Right cardiac atrium (tissue), 5 donors: ENCODE measurements around the gene TDRD9. TPM values are rescaled to one million over a fixed set of nuclear protein-coding genes. Genes with fewer than 3 reads are reported as not detected.
A peak's percentile ranks its signal among the peaks of the same experiment; 100 is the strongest.

ENCODE experiments used
- ATAC-seq, 2 donors: fragments of 200-7000 bp; cut with Tn5 transposase; one replicate each; pipeline versions ENCODE4 v1.8.0 to v1.9.1; 2020; ENCODE audit warnings: moderate library complexity in 2 of 2, mild to moderate bottlenecking in 1 of 2
- DNase-seq, 3 donors: peaks; one replicate each; pipeline ENCODE4 v3.0.0-alpha.2; 2020
- H3K27ac ChIP-seq: one replicate; pipeline ENCODE4 v1.5.1; 2013; ENCODE audit warnings: mild to moderate bottlenecking, low read length, control low read depth, moderate library complexity
- H3K27me3 ChIP-seq: one replicate; pipeline ENCODE4 v1.6.1; 2013; ENCODE audit not compliant: control insufficient read depth, insufficient read depth
- H3K4me1 ChIP-seq: one replicate; pipeline ENCODE4 v1.6.1; 2013; ENCODE audit warnings: low read length; ENCODE audit not compliant: control insufficient read depth, insufficient read depth
- H3K4me3 ChIP-seq: one replicate; pipeline ENCODE4 v1.5.1; 2013; ENCODE audit warnings: low read length, control low read depth
- H3K9me3 ChIP-seq: one replicate; pipeline ENCODE4 v1.6.1; 2013; ENCODE audit warnings: low read length; ENCODE audit not compliant: control insufficient read depth
- WGBS: extraction: QIAGEN DNeasy Blood & Tissue Kit; methylation state at CpG from one replicate; pipeline ENCODE4 v1.1.7; 2013; 5-methylcytosine and 5-hydroxymethylcytosine counted together
- intact Hi-C, 4 donors: fragments of 100-400 bp; cut with DNase I; formaldehyde crosslinking; loops; one replicate each; pipeline versions ENCODE4 v1.11.0 to v1.14.0; 2022 to 2023
- polyA plus RNA-seq: library from polyadenylated mRNA; stranded (reverse); fragments of 200-250 nt; gene quantifications from one replicate; pipeline ENCODE4 v1.2.3, GENCODE V29; 2013
- total RNA-seq, 4 donors: library from RNA; stranded (reverse); fragmentation: NEBNext Ultra II Directional; extraction: Animal tissue kit (Norgen Biotek cat#: 25700); gene quantifications; one replicate each; pipeline ENCODE4 v1.2.1, GENCODE V29; 2021
- donor health status: healthy with polysubstance abuse.
- donor health status: DM: no; HTN: yes; CAD: no.
- donor health status: DM: no; HTN: no; CAD: no.
- donor health status: DM: no; HTN: yes; CAD: no; lungs with severe emphysema.
- donor health status: DM: yes; HTN: yes; CAD: no.

TDRD9 gene
- total and polyA plus RNA-seq, 5 donors = 8.3 to 20.2 (median 10.7) TPM

DNA sequence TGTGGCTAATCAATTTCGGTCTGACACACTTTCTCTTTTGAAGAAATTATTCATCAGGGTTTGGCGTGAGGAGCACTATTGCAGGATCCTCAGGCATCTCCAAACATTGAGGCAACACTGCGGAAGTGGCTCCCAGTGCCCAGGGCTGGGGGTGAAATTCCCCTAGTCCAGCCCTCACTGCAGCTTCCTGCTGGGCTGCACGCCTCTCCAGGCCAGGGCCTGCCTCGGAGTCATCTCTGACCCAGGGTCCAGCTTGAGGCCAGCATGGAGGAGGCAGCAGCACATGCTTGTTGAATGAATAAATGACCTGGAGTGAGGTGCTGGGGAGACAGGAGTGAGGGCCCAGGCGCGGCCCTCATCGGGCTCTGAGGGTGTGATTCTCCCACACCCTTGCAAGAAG is 36.0 kb upstream of the TDRD9 start:
- Histone ChIP-seq H3K27me3 (no peaks in the 10 kb centered on the region), H3K9me3 (no peaks in the 10 kb centered on the region), H3K27ac (no peak overlapping the region), H3K4me1 (no peaks in the 10 kb centered on the region), H3K4me3 (no peak overlapping the region)
- intact Hi-C loops = no loop called here
- ATAC-seq = no peak
- DNase-seq = peak in 1 of 3 donors; percentile 16
- WGBS = 87% methylated on average over 8 of the region's 8 CpGs

DNA sequence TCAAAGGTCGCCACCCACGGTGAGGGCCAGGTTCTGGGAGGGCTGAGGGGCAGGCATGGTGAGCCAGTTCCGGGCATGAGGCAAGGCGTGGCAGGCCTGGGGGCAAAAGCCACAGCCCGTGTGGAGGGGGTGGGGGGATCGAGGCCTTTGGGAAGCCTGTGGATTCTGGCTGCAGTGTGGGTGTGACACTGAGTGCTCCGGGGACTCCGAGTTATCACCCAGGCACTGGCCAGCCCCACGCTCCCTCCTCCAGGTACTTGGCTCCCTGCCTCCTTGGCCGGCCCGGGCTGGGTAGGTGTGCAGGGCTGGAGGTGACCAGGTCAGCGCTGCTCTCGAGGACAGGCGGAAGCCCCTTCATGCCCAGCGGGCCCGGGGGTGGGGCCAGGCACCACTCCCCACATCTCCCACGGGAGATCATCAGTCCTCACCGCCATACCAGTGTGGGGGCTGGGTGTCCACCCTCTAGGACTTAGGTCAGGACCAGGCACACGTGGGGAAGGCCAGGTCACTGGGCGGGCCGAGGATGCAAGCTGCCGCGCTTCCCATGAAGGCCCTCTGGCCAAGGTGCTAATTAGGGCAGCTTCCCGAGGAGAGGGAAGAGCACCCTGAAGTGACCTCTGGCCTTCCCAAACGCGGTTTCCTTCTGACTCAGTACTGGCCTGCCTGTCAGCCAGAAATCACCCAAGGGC is 34.1 kb upstream of the TDRD9 start:
- Histone ChIP-seq H3K27ac (no peak overlapping the region), H3K4me3 (no peak overlapping the region), H3K27me3 (no peaks in the 10 kb centered on the region), H3K9me3 (no peaks in the 10 kb centered on the region), H3K4me1 (no peaks in the 10 kb centered on the region)
- DNase-seq (peak in 1 of 3 donors; percentile 9), ATAC-seq (no peak)
- intact Hi-C loops = no loop called here
- WGBS = 68% methylated on average over 26 of the region's 26 CpGs

DNA sequence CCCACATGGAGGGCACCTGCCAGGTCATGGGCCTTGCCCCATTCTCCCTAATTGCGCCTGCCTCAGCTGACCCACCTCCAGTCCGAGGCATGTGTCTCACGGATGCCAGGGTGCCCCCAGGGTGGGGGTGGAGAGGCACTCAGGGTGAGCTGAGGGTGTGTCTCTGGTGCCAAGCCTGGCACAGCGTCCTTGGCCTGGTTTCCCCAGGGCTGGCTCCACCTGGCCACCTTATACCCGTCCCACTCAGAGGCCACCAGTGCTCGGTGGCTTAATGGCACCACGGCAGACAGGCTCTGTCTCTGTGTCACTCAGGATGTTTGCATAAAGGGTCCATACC is 33.6 kb upstream of the TDRD9 start:
- no peaks in the 10 kb centered on the region for H3K4me1 ChIP-seq
- ATAC-seq = no peak
- no peak overlapping the region for H3K27ac ChIP-seq
- intact Hi-C loops = no loop called here
- DNase-seq = no peak
- H3K9me3 ChIP-seq = no peaks in the 10 kb centered on the region
- H3K27me3 ChIP-seq = no peaks in the 10 kb centered on the region
- 83% methylated on average over 7 of the region's 7 CpGs for WGBS
- no peak overlapping the region for H3K4me3 ChIP-seq

DNA sequence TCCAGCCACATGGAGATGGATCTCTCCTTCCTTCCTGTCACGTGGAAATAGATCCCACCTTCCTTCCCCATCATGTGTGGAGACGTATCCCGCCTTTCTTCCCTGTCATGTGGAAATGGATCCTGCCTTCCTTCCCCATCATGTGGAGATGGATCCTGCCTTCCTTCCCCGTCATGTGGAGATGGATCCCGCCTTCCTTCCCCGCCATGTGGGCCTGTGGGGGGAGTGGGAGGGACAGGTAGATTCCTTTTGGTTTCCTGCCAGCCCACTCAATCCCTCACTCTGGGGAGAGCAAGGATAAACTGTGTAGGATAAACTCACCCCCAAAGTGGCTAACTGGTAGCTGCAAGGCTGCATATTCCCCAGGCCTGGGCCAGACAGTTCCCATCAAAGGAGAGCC is 31.7 kb upstream of the TDRD9 start:
- intact Hi-C loops = no loop called here
- Histone ChIP-seq H3K4me1 (no peaks in the 10 kb centered on the region), H3K27ac (no peak overlapping the region), H3K27me3 (no peaks in the 10 kb centered on the region), H3K4me3 (no peak overlapping the region), H3K9me3 (no peaks in the 10 kb centered on the region)
- ATAC-seq (no peak), DNase-seq (no peak)
- 72% methylated on average over 6 of the region's 6 CpGs for WGBS

DNA sequence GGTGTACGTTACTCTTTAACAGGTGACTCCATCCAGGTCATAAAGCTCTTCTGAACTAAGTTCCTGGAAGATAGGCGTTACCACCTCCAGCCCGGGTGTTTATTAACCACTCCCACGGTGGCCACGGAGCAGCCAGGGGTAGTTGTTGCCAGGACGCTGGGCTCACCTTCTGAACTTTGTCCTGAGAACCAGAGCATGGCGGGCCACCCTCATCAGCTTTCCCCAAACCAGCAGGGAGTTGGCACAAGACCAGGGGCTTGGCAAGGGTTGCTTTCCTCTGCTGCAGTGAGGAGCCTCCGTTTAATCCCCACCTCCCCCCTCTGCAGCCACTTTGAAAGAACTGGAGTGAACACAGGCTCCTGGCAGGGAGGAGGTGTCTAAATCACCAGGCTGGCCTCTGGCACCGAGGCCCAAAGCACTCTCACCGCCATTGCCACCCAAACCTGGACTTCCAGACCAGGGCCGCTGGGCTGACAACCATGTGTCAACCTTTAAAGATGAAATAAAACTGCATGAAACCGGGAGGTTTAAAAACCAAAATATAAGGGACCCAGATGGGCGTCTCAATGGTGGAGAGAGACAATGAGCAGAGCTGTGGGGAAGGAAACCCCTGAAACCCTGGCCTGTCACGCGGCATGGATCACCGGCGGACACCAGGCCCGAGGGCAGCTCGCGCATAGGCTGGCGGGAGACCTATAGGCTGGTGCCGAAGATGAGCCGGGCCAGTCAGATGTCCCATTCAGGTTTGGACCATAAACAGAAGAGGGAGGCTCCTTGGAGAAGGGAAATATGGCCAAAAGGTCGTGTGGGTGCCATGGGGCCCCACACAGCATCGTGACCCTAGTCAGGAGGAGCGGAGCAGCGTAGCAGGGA is 30.9 kb upstream of the TDRD9 start:
- 79% methylated on average over 27 of the region's 27 CpGs for WGBS
- DNase-seq (no peak), ATAC-seq (peak in 1 of 2 donors; percentile 52)
- intact Hi-C loops = no loop called here
- H3K4me1 ChIP-seq = no peaks in the 10 kb centered on the region
- H3K27ac ChIP-seq = no peak overlapping the region
- no peaks in the 10 kb centered on the region for H3K27me3 ChIP-seq
- no peaks in the 10 kb centered on the region for H3K9me3 ChIP-seq
- H3K4me3 ChIP-seq = no peak overlapping the region

DNA sequence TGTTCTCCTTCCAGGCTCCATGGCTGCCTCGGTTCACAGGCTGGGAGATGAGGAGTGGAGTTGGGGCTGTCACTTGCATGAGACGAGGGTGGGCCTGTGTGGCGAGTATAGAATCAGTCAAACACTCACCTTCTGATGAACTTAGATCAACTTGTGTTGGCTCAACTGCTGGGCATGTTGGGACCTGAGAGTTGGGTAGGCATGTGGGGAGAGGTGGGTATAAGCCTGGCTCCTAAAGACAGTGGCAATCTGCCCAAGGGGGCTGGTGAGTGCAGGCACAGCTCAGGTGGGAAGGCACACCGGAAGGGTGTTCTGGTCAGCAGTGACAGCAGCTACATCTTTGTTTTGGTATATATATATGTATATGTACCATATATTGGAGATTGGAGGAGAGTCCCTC is 30.1 kb upstream of the TDRD9 start:
- WGBS = 96% methylated on average over 4 of the region's 4 CpGs
- Histone ChIP-seq H3K9me3 (no peaks in the 10 kb centered on the region), H3K27me3 (no peaks in the 10 kb centered on the region), H3K4me3 (no peak overlapping the region), H3K4me1 (no peaks in the 10 kb centered on the region), H3K27ac (no peak overlapping the region)
- intact Hi-C loops = no loop called here
- no peak for DNase-seq
- no peak for ATAC-seq

DNA sequence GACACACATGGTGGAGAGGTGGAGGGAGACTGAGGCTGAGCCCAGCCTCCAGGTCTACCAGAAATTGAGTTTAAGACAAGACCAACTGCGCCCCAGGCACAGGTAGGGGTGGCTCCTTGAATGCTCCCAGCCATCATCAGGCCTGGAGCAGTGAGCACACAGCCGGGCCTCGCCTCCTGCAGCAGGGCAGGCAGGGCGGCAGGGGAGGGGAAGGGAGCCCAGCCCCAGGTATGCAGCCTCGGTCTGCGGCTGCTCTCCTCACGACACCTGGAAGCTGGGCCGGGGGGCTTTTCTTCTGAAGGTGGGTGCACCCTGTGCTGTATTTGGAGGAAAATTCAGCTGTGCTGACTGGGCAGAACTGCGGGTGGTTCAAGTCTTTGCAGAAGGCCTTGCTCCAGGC is 29.5 kb upstream of the TDRD9 start:
- intact Hi-C loops = no loop called here
- no peak for DNase-seq
- Histone ChIP-seq H3K9me3 (no peaks in the 10 kb centered on the region), H3K27me3 (no peaks in the 10 kb centered on the region), H3K4me3 (no peak overlapping the region), H3K27ac (no peak overlapping the region), H3K4me1 (no peaks in the 10 kb centered on the region)
- no peak for ATAC-seq
- WGBS = 86% methylated on average over 9 of the region's 9 CpGs

DNA sequence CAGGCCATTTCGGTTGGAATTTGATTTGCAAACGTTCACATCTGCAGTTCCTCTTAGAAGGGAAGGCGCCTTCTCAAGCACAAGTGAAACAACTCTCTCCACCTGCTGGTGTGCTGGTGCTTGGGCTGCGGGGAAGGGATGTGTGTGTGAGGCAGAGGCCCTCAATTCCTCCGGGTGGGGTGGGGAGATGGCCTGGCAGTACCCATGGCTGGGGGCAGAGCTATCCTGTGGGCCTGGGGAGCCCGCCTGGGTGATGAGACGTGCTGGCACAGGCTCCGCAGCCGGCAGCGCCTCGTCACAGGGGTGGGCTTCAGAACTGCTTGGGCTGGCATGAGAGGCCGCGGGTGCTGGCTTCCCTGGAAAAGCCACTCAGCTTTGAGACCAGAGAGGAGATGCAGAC is 28.9 kb upstream of the TDRD9 start:
- WGBS = 76% methylated on average over 13 of the region's 13 CpGs
- Histone ChIP-seq H3K27ac (no peak overlapping the region), H3K4me3 (no peak overlapping the region), H3K4me1 (no peaks in the 10 kb centered on the region), H3K9me3 (no peaks in the 10 kb centered on the region), H3K27me3 (no peaks in the 10 kb centered on the region)
- ATAC-seq (no peak), DNase-seq (no peak)
- intact Hi-C loops = no loop called here

DNA sequence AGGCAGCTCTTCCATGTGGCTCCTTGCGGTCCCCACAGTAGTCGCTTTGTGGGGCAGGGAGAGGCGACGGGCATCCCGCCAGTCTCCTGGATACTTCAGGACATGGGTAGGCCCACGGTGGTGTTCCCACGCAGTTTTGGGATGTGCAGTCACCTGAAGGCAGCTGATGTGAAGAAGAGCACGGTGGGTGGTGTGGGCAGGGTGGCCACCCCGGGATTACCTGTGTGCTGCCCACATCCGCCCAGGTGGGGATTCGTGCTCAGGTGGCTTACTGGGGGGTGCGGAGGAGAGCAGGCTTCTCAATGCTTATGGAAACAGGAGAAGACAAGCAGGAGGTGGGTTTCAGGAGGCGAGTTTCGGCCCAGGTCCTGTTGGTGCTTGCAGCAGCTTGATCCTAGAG is 28.4 kb upstream of the TDRD9 start:
- ATAC-seq (peak in 1 of 2 donors; percentile 23), DNase-seq (no peak)
- no peaks in the 10 kb centered on the region for H3K9me3 ChIP-seq
- no peaks in the 10 kb centered on the region for H3K27me3 ChIP-seq
- H3K27ac ChIP-seq = no peak overlapping the region
- 93% methylated on average over 14 of the region's 14 CpGs for WGBS
- H3K4me3 ChIP-seq = no peak overlapping the region
- intact Hi-C loops = loop anchor here in 2 of 4 donors (5.0 to 10.0 kb wide), 2 partner anchors 85 to 93 kb away; no protein-coding TSS in a partner anchor
- no peaks in the 10 kb centered on the region for H3K4me1 ChIP-seq

DNA sequence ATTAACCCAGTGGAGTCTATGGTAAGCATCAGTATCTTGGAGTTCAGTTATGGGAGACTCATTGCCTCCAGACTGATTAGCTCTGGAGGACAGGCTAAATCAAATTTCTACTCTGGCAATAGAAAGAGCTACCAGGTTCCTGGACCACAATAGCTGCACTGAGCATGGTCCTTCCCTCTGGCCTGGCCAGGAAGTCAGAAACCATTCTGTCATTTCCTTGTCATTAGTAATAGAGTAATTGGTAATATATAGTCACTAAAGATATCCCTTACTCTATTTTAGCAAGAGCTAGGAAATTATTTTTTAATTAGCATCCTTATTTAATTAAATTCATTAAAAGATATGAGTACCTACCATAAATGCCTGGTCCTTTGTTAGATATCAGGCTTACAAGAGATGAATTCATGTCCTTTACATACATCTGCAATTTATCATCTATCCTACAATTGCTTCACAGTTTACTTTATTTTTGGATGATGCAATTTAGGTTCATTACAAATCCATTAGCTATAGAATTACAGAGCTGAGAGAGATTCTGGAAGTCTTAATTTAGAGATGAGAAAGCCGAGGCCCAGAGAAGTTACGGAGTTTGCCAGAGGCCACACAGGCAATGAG is 23.7 kb upstream of the TDRD9 start:
- WGBS = 95% methylated on average over 2 of the region's 2 CpGs
- no peak overlapping the region for H3K4me3 ChIP-seq
- H3K4me1 ChIP-seq = no peaks in the 10 kb centered on the region
- no peak for DNase-seq
- no peak overlapping the region for H3K27ac ChIP-seq
- H3K27me3 ChIP-seq = no peaks in the 10 kb centered on the region
- no peak for ATAC-seq
- intact Hi-C loops = loop anchor here in 2 of 4 donors (5.0 to 10.0 kb wide), 2 partner anchors 90 to 97 kb away; no protein-coding TSS in a partner anchor
- no peaks in the 10 kb centered on the region for H3K9me3 ChIP-seq

DNA sequence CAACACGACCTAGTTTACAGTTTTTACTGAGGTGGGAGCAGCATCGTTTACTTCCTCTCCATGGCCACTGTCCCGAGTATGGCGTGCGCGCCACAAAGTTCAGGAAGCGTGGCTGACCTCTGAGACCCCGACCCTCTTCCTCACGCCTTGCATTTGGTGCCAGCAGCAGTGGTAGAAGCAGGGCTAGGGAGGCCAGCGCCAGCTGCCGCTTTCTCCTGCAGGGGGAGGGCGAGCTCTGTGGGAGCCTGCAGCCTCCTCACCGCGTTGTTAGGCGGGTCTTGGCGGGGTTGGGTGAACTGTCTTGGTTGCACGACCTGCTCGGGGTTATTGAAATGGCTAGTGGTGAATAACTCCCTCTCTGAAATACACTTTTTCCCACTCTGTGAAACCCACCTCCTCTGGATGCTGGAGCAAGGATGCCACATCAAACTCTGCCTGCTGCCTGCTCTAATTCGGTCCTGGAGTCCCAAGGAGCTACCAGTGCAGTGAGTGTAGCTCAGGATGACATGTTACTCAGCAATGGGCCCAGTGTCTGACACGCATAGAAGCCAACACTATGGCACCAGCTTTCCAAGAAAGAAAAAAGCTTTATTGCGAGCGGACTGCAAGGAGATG is 22.3 kb upstream of the TDRD9 start:
- Histone ChIP-seq H3K27ac (no peak overlapping the region), H3K9me3 (no peaks in the 10 kb centered on the region), H3K27me3 (no peaks in the 10 kb centered on the region), H3K4me3 (no peak overlapping the region), H3K4me1 (no peaks in the 10 kb centered on the region)
- 45% methylated on average over 22 of the region's 22 CpGs for WGBS
- intact Hi-C loops = loop anchor here in 1 of 4 donors (10.0 kb wide), 1 partner anchor 91 kb away; no protein-coding TSS in a partner anchor
- no peak for DNase-seq
- ATAC-seq = no peak
